ENCODE results near the gene RNF31.

RNF31 gene

DNA sequence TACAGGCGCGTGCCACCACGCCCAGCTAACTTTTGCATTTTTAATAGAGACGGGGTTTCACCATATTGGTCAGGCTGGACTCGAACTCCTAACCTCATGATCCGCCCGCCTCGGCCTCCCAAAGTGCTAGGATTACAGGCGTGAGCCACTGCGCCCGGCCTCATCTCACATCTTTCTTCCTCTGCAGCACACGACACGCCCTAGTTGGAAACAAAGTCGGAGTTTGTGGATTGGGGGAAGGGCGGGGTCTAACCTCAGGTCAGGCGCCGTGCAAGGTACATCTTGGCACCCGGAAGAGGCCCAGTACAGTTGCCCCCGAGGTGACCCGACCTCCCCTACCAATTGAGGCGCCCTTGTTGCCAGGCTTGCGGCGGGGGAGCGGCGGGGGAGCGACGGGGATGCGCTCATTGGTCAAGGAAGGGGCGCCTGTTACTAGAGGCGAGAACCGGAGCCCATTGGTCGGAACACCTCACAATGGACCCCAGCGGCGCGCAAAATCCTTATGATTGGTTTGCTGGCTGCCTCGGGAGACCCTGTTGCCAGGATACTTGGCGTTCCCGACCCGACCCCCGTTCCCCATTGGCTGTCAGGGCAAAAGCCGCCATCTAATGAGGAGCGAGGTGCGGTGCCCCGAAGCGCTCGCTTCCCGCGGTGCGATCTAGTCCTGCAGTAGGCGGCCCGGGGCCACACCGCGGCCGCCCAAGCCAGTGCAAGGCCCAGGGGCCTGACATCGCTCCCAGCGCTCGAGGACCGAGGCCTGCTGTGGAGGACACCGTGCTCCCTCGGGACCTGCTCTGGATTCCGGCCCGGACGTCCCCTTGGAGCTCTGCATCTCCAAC, 24.3 kb downstream of the RNF31 start, which contains the start of gene REC8:
TSS of gene REC8 (plus strand) at position 659 of the 839 bp plus-strand sequence. CDS start 473 bp downstream, outside the sequence.
- H3K27ac Mint-ChIP-seq, result peak within 1 kb of the TSS; percentile 94

DNA sequence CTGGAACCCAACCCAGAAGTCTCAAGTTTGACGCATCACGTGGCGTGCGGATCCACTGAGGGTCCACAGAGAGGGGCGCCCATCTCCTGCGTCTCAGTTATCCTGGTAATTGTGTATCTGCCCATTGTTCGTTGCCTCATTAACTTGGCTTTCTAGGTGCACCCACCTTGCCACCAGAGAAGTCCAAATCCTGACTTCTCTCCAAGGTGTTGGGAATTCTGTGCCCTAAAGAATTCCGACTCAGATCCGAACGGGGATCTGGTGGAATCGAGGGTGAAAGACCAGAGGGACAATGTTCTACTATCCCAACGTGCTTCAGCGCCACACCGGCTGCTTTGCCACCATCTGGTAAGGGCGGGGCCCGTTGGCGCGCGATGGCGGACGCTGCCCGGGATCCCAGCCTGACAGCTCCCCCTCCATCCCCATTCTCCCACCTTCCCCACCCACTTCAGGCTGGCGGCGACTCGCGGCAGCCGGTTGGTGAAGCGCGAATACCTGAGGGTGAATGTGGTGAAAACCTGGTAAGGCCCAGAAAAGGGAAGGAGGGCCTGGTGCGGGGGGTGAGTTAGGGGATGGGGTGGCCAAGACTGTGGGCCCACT, 25.1 kb downstream of the RNF31 start:
- Mint-ChIP-seq H3K4me1 (peaks cover 39% of the 10 kb centered on the region), H3K36me3 (ENCODE audit: low read depth) (peaks cover 41% of the 10 kb centered on the region), H3K9me3 (no peaks in the 10 kb centered on the region), H3K27me3 (ENCODE audit: low read depth, poor library complexity) (peaks cover 14% of the 10 kb centered on the region), H3K27ac (no peak overlapping the region), H3K4me3 (peak overlapping the region; percentile 84)
- TF ChIP-seq CTCF (IDR thresholded peaks at IDR 0.05), result no peak
- DNase-seq, result no peak

More for the DNA sequence above, 24.3 kb downstream of the RNF31 start, which contains the start of gene REC8:
- Mint-ChIP-seq H3K36me3 (ENCODE audit: low read depth) (peaks cover 39% of the 10 kb centered on the region), H3K27me3 (ENCODE audit: low read depth, poor library complexity) (peaks cover 14% of the 10 kb centered on the region), H3K9me3 (no peaks in the 10 kb centered on the region), H3K4me3 (peak within 1 kb of the TSS; percentile 84), H3K4me1 (peaks cover 39% of the 10 kb centered on the region)
- no peak for TF ChIP-seq CTCF (IDR thresholded peaks at IDR 0.05)
- peak; percentile 85 for DNase-seq

DNA sequence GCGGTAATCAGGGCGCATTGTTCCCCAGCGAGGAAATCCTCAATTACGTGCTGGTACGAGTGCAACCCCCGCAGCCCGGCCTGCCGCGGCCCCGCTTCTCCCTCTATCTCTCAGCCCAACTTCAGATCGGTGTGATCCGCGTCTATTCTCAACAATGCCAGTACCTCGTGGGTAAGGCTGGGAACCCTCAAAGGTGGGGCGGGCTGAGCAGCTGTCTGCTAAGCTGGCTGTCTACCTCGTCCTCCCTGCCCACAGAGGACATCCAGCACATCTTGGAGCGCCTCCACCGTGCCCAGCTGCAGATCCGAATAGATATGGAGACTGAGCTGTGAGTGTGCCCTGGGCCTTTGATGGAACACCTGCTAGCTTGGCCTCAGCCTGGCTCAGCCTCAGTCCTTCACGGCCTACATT, 25.6 kb downstream of the RNF31 start:
- Mint-ChIP-seq H3K4me1 (peaks cover 39% of the 10 kb centered on the region), H3K27me3 (ENCODE audit: low read depth, poor library complexity) (peaks cover 14% of the 10 kb centered on the region), H3K9me3 (no peaks in the 10 kb centered on the region), H3K27ac (no peak overlapping the region), H3K36me3 (ENCODE audit: low read depth) (peaks cover 39% of the 10 kb centered on the region), H3K4me3 (peak overlapping the region; percentile 84)
- no peak for TF ChIP-seq CTCF (IDR thresholded peaks at IDR 0.05)
- no peak for DNase-seq

- Mint-ChIP-seq H3K4me3 (no peak overlapping the region), H3K4me1 (peaks cover 35% of the 10 kb centered on the region), H3K9me3 (no peaks in the 10 kb centered on the region), H3K27me3 (ENCODE audit: low read depth, poor library complexity) (peaks cover 7% of the 10 kb centered on the region), H3K27ac (peak overlapping the region; percentile 90), H3K36me3 (ENCODE audit: low read depth) (peaks cover 42% of the 10 kb centered on the region)
- no peak for TF ChIP-seq CTCF (IDR thresholded peaks at IDR 0.05)
- no peak for DNase-seq
Observed at GRCh38 chr14:24176599-24176998, 29.3 kb downstream of the RNF31 start.

DNA sequence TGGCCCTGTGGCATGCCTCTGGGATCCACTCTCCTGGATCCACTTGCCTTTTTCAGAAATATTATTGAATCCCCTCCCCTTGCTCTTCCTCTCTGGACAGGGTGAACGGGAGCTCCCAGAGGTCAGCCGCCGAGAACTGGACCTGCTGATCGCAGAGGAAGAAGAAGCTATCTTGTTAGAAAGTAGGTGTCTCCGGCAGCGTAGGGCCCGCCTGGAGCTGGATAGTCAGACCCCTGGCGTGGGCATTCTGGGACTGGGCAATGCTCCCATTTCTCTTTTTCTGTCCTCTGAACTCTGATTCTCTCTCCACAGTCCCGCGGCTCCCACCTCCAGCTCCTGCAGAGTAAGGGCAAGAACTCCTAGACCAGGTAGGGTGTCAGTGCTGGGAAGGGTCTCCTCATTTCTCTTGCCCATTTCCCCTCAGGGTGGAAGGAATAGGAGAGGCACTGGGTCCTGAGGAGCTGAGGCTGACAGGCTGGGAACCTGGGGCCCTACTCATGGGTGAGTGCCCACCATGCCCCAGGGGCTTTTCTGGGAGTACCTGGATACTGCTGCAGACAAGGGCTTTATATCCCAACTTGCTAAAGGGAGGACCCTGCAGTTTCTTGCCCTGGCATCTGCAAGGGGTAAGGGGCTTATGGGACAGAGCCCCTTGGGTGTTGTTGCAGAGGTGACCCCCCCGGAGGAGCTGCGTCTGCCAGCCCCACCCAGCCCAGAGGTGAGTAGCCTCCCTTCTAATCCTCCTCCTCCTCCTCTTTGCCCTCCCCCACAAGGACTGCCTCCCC, 29.9 kb downstream of the RNF31 start:
- no peak for TF ChIP-seq CTCF (IDR thresholded peaks at IDR 0.05)
- no peak for DNase-seq
- H3K36me3 Mint-ChIP-seq (ENCODE audit: low read depth), result peaks cover 42% of the 10 kb centered on the region
- peak overlapping the region; percentile 90 for H3K27ac Mint-ChIP-seq
- H3K4me1 Mint-ChIP-seq, result peaks cover 31% of the 10 kb centered on the region
- no peaks in the 10 kb centered on the region for H3K9me3 Mint-ChIP-seq
- H3K4me3 Mint-ChIP-seq, result no peak overlapping the region
- peaks cover 5% of the 10 kb centered on the region for H3K27me3 Mint-ChIP-seq (ENCODE audit: low read depth, poor library complexity)
